HG02759 (cell line): ENCODE measurements around the gene ASTN2.

Experiments used
- ATAC-seq: cut with Tn5 transposase; IDR thresholded peaks from one replicate; pipeline ENCODE4 v1.9.1; 2021; ENCODE audit warnings: mild to moderate bottlenecking, moderate library complexity; ENCODE audit not compliant: unreplicated experiment

Gene ASTN2

GRCh38 chr9:117180896-117181445, 233.9 kb downstream of the ASTN2 start:
- no peak for ATAC-seq

- ATAC-seq, result no peak
Observed at GRCh38 chr9:117178596-117179375, 236.1 kb downstream of the ASTN2 start.

GRCh38 chr9:117170567-117170966, 244.3 kb downstream of the ASTN2 start:
- ATAC-seq, result no peak

- no peak for ATAC-seq
Observed at GRCh38 chr9:117169089-117169621, 245.7 kb downstream of the ASTN2 start.

- ATAC-seq, result no peak
Observed at GRCh38 chr9:117164512-117164911, 250.3 kb downstream of the ASTN2 start.

- no peak for ATAC-seq
Observed at GRCh38 chr9:117160254-117160653, 254.6 kb downstream of the ASTN2 start.

GRCh38 chr9:117156771-117157535, 257.9 kb downstream of the ASTN2 start:
- no peak for ATAC-seq

- ATAC-seq, result no peak
Observed at GRCh38 chr9:117156144-117156688, 258.6 kb downstream of the ASTN2 start.

GRCh38 chr9:117153021-117153420, 261.8 kb downstream of the ASTN2 start:
- ATAC-seq, result no peak

- no peak for ATAC-seq
Observed at GRCh38 chr9:117151716-117152115, 263.1 kb downstream of the ASTN2 start.

- ATAC-seq, result no peak
Observed at GRCh38 chr9:117149996-117150395, 264.9 kb downstream of the ASTN2 start.

GRCh38 chr9:117145811-117146490, 268.9 kb downstream of the ASTN2 start:
- ATAC-seq, result no peak

- ATAC-seq, result no peak
Observed at GRCh38 chr9:117145081-117145480, 269.8 kb downstream of the ASTN2 start.

- ATAC-seq, result no peak
Observed at GRCh38 chr9:117138231-117138630, 276.6 kb downstream of the ASTN2 start.

- no peak for ATAC-seq
Observed at GRCh38 chr9:117136461-117136860, 278.4 kb downstream of the ASTN2 start.

- no peak for ATAC-seq
Observed at GRCh38 chr9:117135501-117136098, 279.3 kb downstream of the ASTN2 start.

- no peak for ATAC-seq
Observed at GRCh38 chr9:117134826-117135500, 279.9 kb downstream of the ASTN2 start.

GRCh38 chr9:117126871-117127270, 288.0 kb downstream of the ASTN2 start:
- no peak for ATAC-seq

- ATAC-seq, result no peak
Observed at GRCh38 chr9:117125531-117125930, 289.3 kb downstream of the ASTN2 start.

- no peak for ATAC-seq
Observed at GRCh38 chr9:117123729-117124128, 291.1 kb downstream of the ASTN2 start.
